H1 (cell line): ENCODE results near the gene B3GALNT1. TPM values are rescaled to one million over a fixed set of nuclear protein-coding genes. Genes with fewer than 3 reads are reported as not detected.

Source experiments
- CTCF ChIA-PET: fragments of 300-600 bp; sonication (Branson Sonifier 250); formaldehyde crosslinking; loops from one replicate; lab custom pipeline; 2021; ENCODE audit not compliant: partially characterized antibody; lab: Charles Lee
- POLR2A ChIA-PET: fragments of 300-600 bp; sonication (Branson Sonifier 250); formaldehyde crosslinking; loops from one replicate; lab custom pipeline; 2021; ENCODE audit warnings: inconsistent platforms; ENCODE audit not compliant: partially characterized antibody; lab: Charles Lee
- DNase-seq, 2 experiments: peaks; one replicate each; pipeline versions ENCODE4 v3.0.0 to v3.0.0-alpha.2; 2010 to 2022; ENCODE audit warnings: low spot score in 2 of 2, low read depth in 1 of 2, mixed read lengths in 1 of 2
- FAIRE-seq: peaks from 2 replicates; lab custom pipeline; 2011; peaks lifted over from hg19 to GRCh38; lab: Jason Lieb, UNC
- H2AFZ ChIP-seq: 2 replicates; pipeline ENCODE4 v1.8.1; 2012; ENCODE audit warnings: low read length, inconsistent platforms
- H2AK5ac ChIP-seq: 2 replicates; pipeline ENCODE4 v1.6.1; 2013; ENCODE audit warnings: low read depth, low read length
- H2BK120ac ChIP-seq: replicated peaks from 2 replicates; pipeline ENCODE3; 2013; ENCODE audit warnings: low read depth, low read length, inconsistent platforms
- H2BK12ac ChIP-seq: 2 replicates; pipeline ENCODE4 v1.6.1; 2013; ENCODE audit warnings: low read depth, low read length
- H2BK15ac ChIP-seq: 2 replicates; pipeline ENCODE4 v1.6.1; 2013; ENCODE audit warnings: low read length
- H2BK20ac ChIP-seq: 2 replicates; pipeline ENCODE4 v1.6.1; 2013; ENCODE audit warnings: low read length
- H2BK5ac ChIP-seq: 2 replicates; pipeline ENCODE4 v1.6.1; 2013; ENCODE audit warnings: low read depth, low read length
- H3K14ac ChIP-seq: 2 replicates; pipeline ENCODE4 v1.6.1; 2013; ENCODE audit warnings: inconsistent platforms; ENCODE audit not compliant: insufficient read length
- H3K18ac ChIP-seq: 2 replicates; pipeline ENCODE4 v1.6.1; 2013; ENCODE audit warnings: low read length; ENCODE audit errors: extremely low read depth
- H3K23ac ChIP-seq: 2 replicates; pipeline ENCODE4 v1.6.1; 2013; ENCODE audit warnings: inconsistent platforms; ENCODE audit not compliant: insufficient read length
- H3K23me2 ChIP-seq: 2 replicates; pipeline ENCODE4 v1.6.1; 2013; ENCODE audit warnings: low read depth, low read length
- H3K27ac ChIP-seq: 2 replicates; pipeline ENCODE4 v1.6.1; 2011; ENCODE audit warnings: low read depth, low read length, inconsistent platforms
- H3K27me3 ChIP-seq, 4 experiments: replicated peaks in 1 of 4; 1 replicate in 1 of 4; 2 replicates in 3 of 4; pipeline versions ENCODE4 v1.6.1 to v1.8.1; 2011 to 2013; ENCODE audit warnings: low read length in 3 of 4, mild to moderate bottlenecking in 3 of 4, inconsistent platforms in 2 of 4, mixed read lengths in 2 of 4, moderate library complexity in 1 of 4; ENCODE audit not compliant: control insufficient read depth in 3 of 4, insufficient read depth in 3 of 4; ENCODE audit errors: extremely low read depth in 1 of 4
- H3K36me3 ChIP-seq, 4 experiments: 2 replicates each; pipeline versions ENCODE4 v1.6.1 to v1.8.1; 2011 to 2013; ENCODE audit warnings: mild to moderate bottlenecking in 4 of 4, low read length in 3 of 4, moderate library complexity in 2 of 4, control low read depth in 1 of 4, inconsistent platforms in 1 of 4; ENCODE audit not compliant: insufficient read depth in 4 of 4, control insufficient read depth in 2 of 4
- H3K4ac ChIP-seq: replicated peaks from 2 replicates; pipeline ENCODE3; 2013; ENCODE audit warnings: low read length, low read depth, mixed read lengths, inconsistent platforms; ENCODE audit not compliant: insufficient read length
- H3K4me1 ChIP-seq, 4 experiments: replicated peaks in 1 of 4; 1 replicate in 1 of 4; 2 replicates in 3 of 4; pipeline versions ENCODE4 v1.6.1 to v1.8.1; 2011 to 2013; ENCODE audit warnings: low read length in 3 of 4, inconsistent platforms in 2 of 4, mixed read lengths in 1 of 4; ENCODE audit not compliant: insufficient read depth in 4 of 4, control insufficient read depth in 3 of 4
- H3K4me2 ChIP-seq, 2 experiments: 2 replicates each; pipeline versions ENCODE4 v1.6.1 to v1.8.1; 2011 to 2013; ENCODE audit warnings: low read depth in 2 of 2, low read length in 2 of 2, control low read depth in 1 of 2, inconsistent platforms in 1 of 2, mild to moderate bottlenecking in 1 of 2; ENCODE audit not compliant: insufficient read depth in 1 of 2
- H3K4me3 ChIP-seq, 4 experiments: fragments of 200-600, 300-600 bp in 1 of 4; sonication (generic), shearing (Covaris generic), sonication (Bioruptor Twin) in 1 of 4; 2 replicates each; pipeline versions ENCODE4 v1.5.1 to v1.8.1; 2011 to 2016; ENCODE audit warnings: low read length in 4 of 4, low read depth in 3 of 4, control low read depth in 2 of 4, inconsistent platforms in 2 of 4, mild to moderate bottlenecking in 2 of 4, mixed read lengths in 1 of 4, moderate library complexity in 1 of 4; ENCODE audit not compliant: insufficient read depth in 2 of 4; ENCODE audit errors: extremely low read depth in 1 of 4
- H3K56ac ChIP-seq: replicated peaks from 2 replicates; pipeline ENCODE3; 2013; ENCODE audit warnings: low read depth, mild to moderate bottlenecking, mixed read lengths, low read length, inconsistent platforms; ENCODE audit not compliant: insufficient read length
- H3K79me1 ChIP-seq: 2 replicates; pipeline ENCODE4 v1.6.1; 2013; ENCODE audit warnings: low read depth, low read length, control low read depth
- H3K79me2 ChIP-seq, 2 experiments: 2 replicates each; pipeline versions ENCODE4 v1.6.1 to v1.8.1; 2012 to 2013; ENCODE audit warnings: low read length in 2 of 2, mild to moderate bottlenecking in 2 of 2, inconsistent platforms in 1 of 2; ENCODE audit not compliant: insufficient read depth in 2 of 2, control insufficient read depth in 1 of 2
- H3K9ac ChIP-seq, 4 experiments: replicated peaks in 1 of 4; 1 replicate in 1 of 4; 2 replicates in 3 of 4; pipeline versions ENCODE4 v1.6.1 to v1.8.1; 2011 to 2013; ENCODE audit warnings: low read depth in 3 of 4, low read length in 3 of 4, control low read depth in 2 of 4, mild to moderate bottlenecking in 2 of 4, moderate library complexity in 2 of 4, inconsistent platforms in 1 of 4; ENCODE audit errors: extremely low read depth in 1 of 4
- H3K9me3 ChIP-seq, 2 experiments: 2 replicates each; pipeline versions ENCODE4 v1.6.1 to v1.8.1; 2012 to 2013; ENCODE audit warnings: mild to moderate bottlenecking in 2 of 2, moderate library complexity in 2 of 2, control low read depth in 1 of 2, inconsistent platforms in 1 of 2, low read depth in 1 of 2, low read length in 1 of 2, mixed read lengths in 1 of 2; ENCODE audit not compliant: insufficient read depth in 2 of 2
- H4K20me1 ChIP-seq, 2 experiments: replicated peaks in 1 of 2; 2 replicates each; pipeline versions ENCODE3 to v1.8.1; 2011 to 2013; ENCODE audit warnings: inconsistent platforms in 2 of 2, low read length in 2 of 2, mild to moderate bottlenecking in 1 of 2; ENCODE audit not compliant: insufficient read depth in 2 of 2, control insufficient read depth in 1 of 2
- H4K5ac ChIP-seq: 2 replicates; pipeline ENCODE4 v1.6.1; 2013; ENCODE audit warnings: low read length, low read depth, mixed read lengths, inconsistent platforms; ENCODE audit not compliant: insufficient read length
- H4K8ac ChIP-seq: 2 replicates; pipeline ENCODE4 v1.8.0; 2013; ENCODE audit warnings: mild to moderate bottlenecking, moderate library complexity, low read length, inconsistent platforms; ENCODE audit not compliant: insufficient read depth; ENCODE audit errors: extremely low read depth
- H4K91ac ChIP-seq: replicated peaks from 2 replicates; pipeline ENCODE3; 2013; ENCODE audit warnings: low read length, mixed read lengths, inconsistent platforms; ENCODE audit not compliant: insufficient read length
- BACH1 ChIP-seq: IDR thresholded peaks from 2 replicates; pipeline ENCODE4 v1.6.1; 2012; ENCODE audit warnings: low read length, improper control_type of control experiment
- CBX5 ChIP-seq: fragments of 300-800, 300-1000 bp; sonication (generic); IDR thresholded peaks from 2 replicates; pipeline ENCODE4 v1.7.1; 2016; ENCODE audit warnings: antibody characterized with exemption, low read length, low read depth
- CHD1 ChIP-seq: IDR thresholded peaks from 2 replicates; pipeline ENCODE4 v1.6.1; 2012; ENCODE audit warnings: low read depth, low read length, improper control_type of control experiment
- CHD2 ChIP-seq: IDR thresholded peaks from 2 replicates; pipeline ENCODE4 v1.6.1; 2012; ENCODE audit warnings: low read length, improper control_type of control experiment
- CTBP2 ChIP-seq: IDR thresholded peaks from 2 replicates; pipeline ENCODE4 v1.7.0; 2011; ENCODE audit warnings: borderline replicate concordance, mild to moderate bottlenecking, moderate library complexity, mixed read lengths, low read length; ENCODE audit not compliant: insufficient read depth, insufficient read length
- HDAC6 ChIP-seq: IDR thresholded peaks from one replicate; pipeline ENCODE4 v1.7.1; 2012; ENCODE audit warnings: low read depth, mild to moderate bottlenecking, inconsistent platforms, low read length, moderate library complexity
- KDM1A ChIP-seq: fragments of 200-600, 300-600 bp; sonication (generic); IDR thresholded peaks from 2 replicates; pipeline ENCODE4 v1.7.1; 2016; ENCODE audit warnings: mild to moderate bottlenecking, low read length, borderline replicate concordance
- KDM4A ChIP-seq: IDR thresholded peaks from one replicate; pipeline ENCODE4 v1.7.1; 2012; ENCODE audit warnings: low read depth, mild to moderate bottlenecking, moderate library complexity, low read length, inconsistent platforms; ENCODE audit not compliant: severe bottlenecking
- POLR2A ChIP-seq, 2 experiments: IDR thresholded peaks; 1 replicate in 1 of 2; 2 replicates in 1 of 2; pipeline ENCODE4 v1.6.1; 2011; ENCODE audit warnings: low read depth in 2 of 2, low read length in 2 of 2, mild to moderate bottlenecking in 2 of 2; ENCODE audit errors: control extremely low read depth in 1 of 2
- POU5F1 ChIP-seq: IDR thresholded peaks from 2 replicates; pipeline ENCODE4 v1.6.1; 2011; ENCODE audit warnings: low read depth, mild to moderate bottlenecking, low read length, moderate library complexity
- RXRA ChIP-seq: IDR thresholded peaks from 2 replicates; pipeline ENCODE4 v1.6.1; 2011; ENCODE audit warnings: low read depth, mild to moderate bottlenecking, low read length, moderate library complexity; ENCODE audit not compliant: insufficient read depth
- SIN3A ChIP-seq, 2 experiments: IDR thresholded peaks in 1 of 2; conservative IDR thresholded peaks in 1 of 2; 2 replicates each; pipeline ENCODE4 v1.6.1; 2011 to 2012; ENCODE audit warnings: low read length in 2 of 2, improper control_type of control experiment in 1 of 2, low read depth in 1 of 2, mild to moderate bottlenecking in 1 of 2
- SP1 ChIP-seq: IDR thresholded peaks from 2 replicates; pipeline ENCODE4 v1.6.1; 2011; ENCODE audit warnings: low read depth, low read length
- SP2 ChIP-seq: IDR thresholded peaks from 2 replicates; pipeline ENCODE4 v1.6.1; 2012; ENCODE audit warnings: mild to moderate bottlenecking, low read length, inconsistent platforms
- SUZ12 ChIP-seq: fragments of 200-600 bp; sonication (generic); IDR thresholded peaks from 2 replicates; pipeline ENCODE4 v1.6.1; 2012; ENCODE audit warnings: mild to moderate bottlenecking, inconsistent platforms, low read length, moderate library complexity, mixed read lengths
- TEAD4 ChIP-seq: IDR thresholded peaks from 2 replicates; pipeline ENCODE4 v1.6.1; 2012; ENCODE audit warnings: low read depth, low read length, inconsistent platforms, mixed read lengths
- WGBS, 2 experiments: shearing (Covaris generic) in 1 of 2; methylation state at CpG; one replicate each; pipeline versions ENCODE4 v1.1.6 to v1.1.7; 2013 to 2015; ENCODE audit warnings: low lambda C conversion rate in 2 of 2, mixed read lengths in 2 of 2, inconsistent platforms in 1 of 2, low coverage in 1 of 2, missing lambda C conversion rate in 1 of 2; ENCODE audit not compliant: insufficient replicate concordance in 2 of 2, insufficient coverage in 1 of 2, insufficient read length in 1 of 2; ENCODE audit errors: extremely low coverage in 1 of 2, missing lambda C conversion rate in 1 of 2; 5-methylcytosine and 5-hydroxymethylcytosine counted together
- polyA plus RNA-seq, 7 experiments: library from polyadenylated mRNA; depleted of rRNA in 3 of 7; stranded (reverse) in 5 of 7; unstranded in 2 of 7; fragments of >200 nt in 5 of 7; fragments of 200-250 nt in 2 of 7; gene quantifications; 1 replicate in 5 of 7; 2 replicates in 1 of 7; 4 replicates in 1 of 7; pipeline versions ENCODE4 v1.2.1 to v1.2.3, GENCODE V29; 2011 to 2013; ENCODE audit warnings: missing spikeins in 2 of 7, mixed read lengths in 2 of 7
- total RNA-seq: library from RNA; stranded (reverse); fragmentation: NEBNext Ultra II Directional; extraction: Animal tissue kit (Norgen Biotek cat#: 25700); gene quantifications from 2 replicates; pipeline ENCODE4 v1.2.1, GENCODE V29; 2021

Gene B3GALNT1
- total and polyA plus RNA-seq, 2 of the 8 experiments (the other 6 are each of a cell fraction or from before 2014, with no cell fraction given) = 5.0 to 8.1 TPM

- Histone ChIP-seq H3K27me3 (no peaks in the 10 kb centered on the region), H3K9ac (no peak overlapping the region), H2BK15ac (no peak overlapping the region), H2BK12ac (no peak overlapping the region), H3K4me2 (no peak overlapping the region), H3K79me2 (no peaks in the 10 kb centered on the region), H4K8ac (no peak overlapping the region), H3K56ac (no peak overlapping the region), H3K27ac (no peak overlapping the region), H3K18ac (no peak overlapping the region), H3K14ac (no peak overlapping the region), H3K79me1 (no peaks in the 10 kb centered on the region), H2BK120ac (no peak overlapping the region), H4K91ac (no peak overlapping the region), H2AK5ac (no peak overlapping the region), H3K4me1 (no peaks in the 10 kb centered on the region; a peak in 1 of 7 replicates), H3K23me2 (no peaks in the 10 kb centered on the region), H4K20me1 (no peaks in the 10 kb centered on the region), H3K23ac (no peak overlapping the region), H3K4me3 (no peak overlapping the region), H4K5ac (no peak overlapping the region), H2AFZ (no peak overlapping the region), H2BK20ac (no peak overlapping the region), H3K4ac (no peak overlapping the region), H3K36me3 (no peaks in the 10 kb centered on the region), H3K9me3 (peaks cover 0 to 3% of the 10 kb centered on the region in 2 experiments; a peak in 2 of 4 replicates), H2BK5ac (no peak overlapping the region)
- no peak for FAIRE-seq
- CTCF ChIA-PET = interaction anchor here (0.6 to 1.7 kb wide), 5 partner anchors 9 to 223 kb away, joined by 3 to 10 read pairs (median 4); no protein-coding TSS in a partner anchor
- WGBS, 2 experiments = 90% methylated on average over 1 of the region's 1 CpG; no CpG with 5 or more reads in 1 of the 2 experiments
- no peak for DNase-seq
- POLR2A ChIA-PET = no interaction called here
- TF ChIP-seq KDM4A = no peak
- TF ChIP-seq BACH1 = no peak
- TF ChIP-seq POU5F1 = no peak
- TF ChIP-seq TEAD4 = no peak
- TF ChIP-seq SUZ12 = no peak
- no peak for TF ChIP-seq CHD1
- no peak for TF ChIP-seq HDAC6
- no peak for TF ChIP-seq CTBP2
- no peak for TF ChIP-seq SIN3A (conservative IDR thresholded peaks at IDR 0.05 in 1 of 2, IDR thresholded peaks at IDR 0.05 in 1 of 2; ENCODE audit: low read depth in 1 of 2, low read length in 2 of 2)
- TF ChIP-seq SP2 = no peak
- TF ChIP-seq CHD2 = no peak
- TF ChIP-seq KDM1A = no peak
- TF ChIP-seq RXRA = no peak
- no peak for TF ChIP-seq SP1
- no peak for TF ChIP-seq CBX5
- TF ChIP-seq POLR2A (IDR thresholded peaks at IDR 0.05; ENCODE audit: control extremely low read depth in 1 of 2, low read depth in 2 of 2, low read length in 2 of 2) = no peak
Measured at GRCh38 chr3:161149529-161149928, 44.4 kb upstream of the B3GALNT1 start.
